HepG2 (cell line): ENCODE results near the gene WDR73. TPM values are rescaled to one million over a fixed set of nuclear protein-coding genes. Genes with fewer than 3 reads are reported as not detected.

Source experiments
- ARNTL ChIP-seq: sonication (generic); formaldehyde crosslinking; IDR thresholded peaks from 2 replicates; pipeline ENCODE4 v1.4.0; 2020; ENCODE audit warnings: mild to moderate bottlenecking, missing genetic modification reagents
- ATRX ChIP-seq: sonication (generic); formaldehyde crosslinking; IDR thresholded peaks from 2 replicates; pipeline ENCODE4 v1.4.0; 2020; ENCODE audit warnings: missing genetic modification reagents, borderline replicate concordance
- BCLAF1 ChIP-seq: fragments of 450-650 bp; IDR thresholded peaks from 2 replicates; pipeline ENCODE4 v1.6.1; 2017; ENCODE audit warnings: mild to moderate bottlenecking
- BHLHE40 ChIP-seq: IDR thresholded peaks from 2 replicates; pipeline ENCODE4 v1.6.1; 2011; ENCODE audit warnings: low read length, improper control_type of control experiment
- BRD4 ChIP-seq: sonication (generic); formaldehyde crosslinking; IDR thresholded peaks from 2 replicates; pipeline ENCODE4 v1.4.0; 2020; ENCODE audit warnings: missing genetic modification reagents
- CBFB ChIP-seq: sonication (generic); formaldehyde crosslinking; IDR thresholded peaks from 2 replicates; pipeline ENCODE4 v1.4.0; 2020; ENCODE audit warnings: missing genetic modification reagents
- CREBL2 ChIP-seq: sonication (generic); formaldehyde crosslinking; IDR thresholded peaks from 2 replicates; pipeline ENCODE4 v1.8.1; 2023; ENCODE audit warnings: missing genetic modification reagents, mild to moderate bottlenecking, borderline replicate concordance
- DMTF1 ChIP-seq: sonication (generic); formaldehyde crosslinking; IDR thresholded peaks from 2 replicates; pipeline ENCODE4 v1.4.0; 2020; ENCODE audit warnings: mild to moderate bottlenecking, missing genetic modification reagents
- DNMT1 ChIP-seq: sonication (generic); formaldehyde crosslinking; IDR thresholded peaks from 2 replicates; pipeline ENCODE4 v1.5.1; 2020; ENCODE audit warnings: mild to moderate bottlenecking, missing genetic modification reagents
- ESRRA ChIP-seq: sonication (generic); formaldehyde crosslinking; IDR thresholded peaks from 2 replicates; pipeline ENCODE4 v1.5.1; 2020; ENCODE audit warnings: mild to moderate bottlenecking, low read depth, missing genetic modification reagents
- HMGXB3 ChIP-seq: sonication (generic); formaldehyde crosslinking; IDR thresholded peaks from 2 replicates; pipeline ENCODE4 v1.4.0; 2020; ENCODE audit warnings: missing genetic modification reagents, borderline replicate concordance
- PAWR ChIP-seq: sonication (generic); formaldehyde crosslinking; IDR thresholded peaks from 2 replicates; pipeline ENCODE4 v1.4.0; 2020; ENCODE audit warnings: missing genetic modification reagents, mild to moderate bottlenecking, borderline replicate concordance
- TCF12 ChIP-seq, 2 experiments: fragments of 450-650 bp in 1 of 2; sonication (generic) in 1 of 2; formaldehyde crosslinking in 1 of 2; IDR thresholded peaks; 2 replicates each; pipeline versions ENCODE4 v1.6.1 to v1.8.0; 2017 to 2022; ENCODE audit warnings: antibody characterized with exemption in 1 of 2, mild to moderate bottlenecking in 1 of 2, missing genetic modification reagents in 1 of 2, moderate library complexity in 1 of 2
- ZBTB3 ChIP-seq: sonication (generic); formaldehyde crosslinking; IDR thresholded peaks from 2 replicates; pipeline ENCODE4 v1.4.0; 2020; ENCODE audit warnings: low read depth, mild to moderate bottlenecking, moderate library complexity, missing genetic modification reagents, borderline replicate concordance
- ZFP41 ChIP-seq: sonication (generic); formaldehyde crosslinking; IDR thresholded peaks from 2 replicates; pipeline ENCODE4 v1.4.0; 2020; ENCODE audit warnings: mild to moderate bottlenecking, missing genetic modification reagents, borderline replicate concordance
- ZNF264 ChIP-seq: sonication (generic); formaldehyde crosslinking; IDR thresholded peaks from 2 replicates; pipeline ENCODE4 v1.4.0; 2020; ENCODE audit warnings: missing genetic modification reagents
- ZNF382 ChIP-seq: sonication (generic); formaldehyde crosslinking; IDR thresholded peaks from 2 replicates; pipeline ENCODE4 v1.5.0; 2020; ENCODE audit warnings: missing genetic modification reagents, mild to moderate bottlenecking, borderline replicate concordance
- ZNF530 ChIP-seq: sonication (generic); formaldehyde crosslinking; IDR thresholded peaks from 2 replicates; pipeline ENCODE4 v1.5.0; 2020; ENCODE audit warnings: low read depth, mild to moderate bottlenecking, missing genetic modification reagents
- ZNF839 ChIP-seq: sonication (generic); formaldehyde crosslinking; IDR thresholded peaks from 2 replicates; pipeline ENCODE4 v1.4.0; 2020; ENCODE audit warnings: missing genetic modification reagents, mild to moderate bottlenecking, borderline replicate concordance
- ZNF891 ChIP-seq: sonication (generic); formaldehyde crosslinking; IDR thresholded peaks from 2 replicates; pipeline ENCODE4 v1.5.0; 2020; ENCODE audit warnings: mild to moderate bottlenecking, missing genetic modification reagents
- polyA plus RNA-seq, 8 experiments: library from polyadenylated mRNA; depleted of rRNA in 3 of 8; stranded (reverse) in 7 of 8; unstranded in 1 of 8; fragments of >200 nt; fragmentation: Illumina TruSeq in 4 of 8; extraction: Trizol in 4 of 8; gene quantifications; 2 replicates each; pipeline versions ENCODE4 v1.2.1 to v1.2.3, GENCODE V29; 2011 to 2016; ENCODE audit warnings: low read depth in 4 of 8, missing spikeins in 1 of 8, mixed read lengths in 1 of 8; ENCODE audit not compliant: insufficient read depth in 1 of 8
- total RNA-seq, 5 experiments: library from RNA; depleted of rRNA; stranded (reverse); fragments of >200 nt; fragmentation: Illumina TruSeq; extraction: Trizol; gene quantifications; 2 replicates each; pipeline ENCODE4 v1.2.3, GENCODE V29; 2016; ENCODE audit warnings: low read depth in 1 of 5

WDR73 gene
- total and polyA plus RNA-seq, 2 of the 13 experiments (the other 11 are each of a cell fraction or from before 2014, with no cell fraction given) = 20.0 to 35.5 TPM

GRCh38 chr15:84594617-84595290 lies 59.3 kb downstream of the WDR73 start (continued):
- TF ChIP-seq ZNF839 = no peak
- peak; percentile 72; the same call in 1 of the 2 replicates for TF ChIP-seq ZNF264
- TF ChIP-seq BRD4 (CRISPR knock-in tag) = no peak
- TF ChIP-seq BCLAF1 = no peak
- no peak for TF ChIP-seq ESRRA (CRISPR knock-in tag)
- no peak for TF ChIP-seq DMTF1 (CRISPR knock-in tag)
- no peak for TF ChIP-seq DNMT1 (CRISPR knock-in tag)
- TF ChIP-seq ATRX (CRISPR knock-in tag) = no peak
- no peak for TF ChIP-seq ZNF382 (CRISPR knock-in tag)
- TF ChIP-seq PAWR (CRISPR knock-in tag) = no peak
- no peak for TF ChIP-seq ZNF530
- TF ChIP-seq CBFB (CRISPR knock-in tag) = no peak
- no peak for TF ChIP-seq CREBL2 (CRISPR knock-in tag)
- no peak for TF ChIP-seq ZBTB3 (CRISPR knock-in tag)
- no peak for TF ChIP-seq HMGXB3 (CRISPR knock-in tag)
- TF ChIP-seq BHLHE40 = no peak
- TF ChIP-seq ZFP41 = no peak
- no peak for TF ChIP-seq TCF12 (IDR thresholded peaks at IDR 0.05)
- no peak for TF ChIP-seq TCF12 (CRISPR knock-in tag; IDR thresholded peaks at IDR 0.05)
- TF ChIP-seq ZNF891 (CRISPR knock-in tag) = no peak
- TF ChIP-seq ARNTL (CRISPR knock-in tag) = no peak
